Endothelial cell of umbilical vein (primary cell): Measurements from ENCODE around the gene GPR50. TPM values are rescaled to one million over a fixed set of nuclear protein-coding genes. Genes with fewer than 3 reads are reported as not detected.

Source experiments
- BruUV-seq: library from RNA; stranded (reverse); fragments of 400-500 nt; replicated peaks from 2 replicates; lab custom pipeline; 2021; lab: Mats Ljungman, UMichigan
- CTCF ChIA-PET: fragments of 300-600, 350-600 bp; sonication (Branson Sonifier 250); formaldehyde crosslinking; loops from one replicate; lab custom pipeline; 2021; ENCODE audit warnings: antibody characterized with exemption, inconsistent platforms; lab: Charles Lee
- POLR2A ChIA-PET: fragments of 300-600, 350-600 bp; sonication (Branson Sonifier 250); formaldehyde crosslinking; loops from one replicate; lab custom pipeline; 2021; ENCODE audit warnings: antibody characterized with exemption, inconsistent platforms; lab: Charles Lee
- DNase-seq: peaks from one replicate; pipeline ENCODE4 v3.0.0-alpha.2; 2011; ENCODE audit warnings: low read depth, low spot score
- FAIRE-seq: peaks from 2 replicates; lab custom pipeline; 2011; peaks lifted over from hg19 to GRCh38; lab: Jason Lieb, UNC
- H2AFZ ChIP-seq: 2 replicates; pipeline ENCODE4 v1.6.0; 2012; ENCODE audit warnings: low read depth, low read length, control low read depth, inconsistent platforms
- H3K27ac ChIP-seq: 2 replicates; pipeline ENCODE4 v1.5.1; 2011; ENCODE audit warnings: low read depth, mild to moderate bottlenecking, control low read depth, low read length, moderate library complexity; ENCODE audit not compliant: insufficient read depth
- H3K27me3 ChIP-seq, 2 experiments: 2 replicates each; pipeline versions ENCODE4 v1.6.0 to v1.6.1; 2011; ENCODE audit warnings: low read length in 2 of 2, mixed read lengths in 1 of 2; ENCODE audit not compliant: control insufficient read depth in 2 of 2, insufficient read depth in 2 of 2
- H3K36me3 ChIP-seq, 2 experiments: 2 replicates in 1 of 2; 3 replicates in 1 of 2; pipeline ENCODE4 v1.5.1; 2011; ENCODE audit warnings: low read length in 2 of 2, mild to moderate bottlenecking in 1 of 2, moderate library complexity in 1 of 2; ENCODE audit not compliant: control insufficient read depth in 2 of 2, insufficient read depth in 2 of 2; ENCODE audit errors: extremely low read depth in 1 of 2
- H3K4me1 ChIP-seq: 3 replicates; pipeline ENCODE4 v1.5.1; 2011; ENCODE audit warnings: mild to moderate bottlenecking, low read length; ENCODE audit not compliant: control insufficient read depth, insufficient read depth; ENCODE audit errors: extremely low read depth
- H3K4me2 ChIP-seq: 2 replicates; pipeline ENCODE4 v1.6.1; 2011; ENCODE audit warnings: low read length, control low read depth, mixed read lengths; ENCODE audit not compliant: insufficient read depth
- H3K4me3 ChIP-seq, 3 experiments: fragments of 200-600 bp in 1 of 3; sonication (generic), shearing (Covaris generic) in 1 of 3; replicated peaks in 1 of 3; 2 replicates each; pipeline ENCODE4 v1.5.1; 2011 to 2016; ENCODE audit warnings: control low read depth in 3 of 3, low read length in 3 of 3, mild to moderate bottlenecking in 2 of 3, inconsistent platforms in 1 of 3, low read depth in 1 of 3, moderate library complexity in 1 of 3; ENCODE audit not compliant: insufficient read depth in 1 of 3
- H3K79me2 ChIP-seq: 2 replicates; pipeline ENCODE4 v1.6.0; 2012; ENCODE audit warnings: low read length, inconsistent platforms; ENCODE audit not compliant: control insufficient read depth, insufficient read depth
- H3K9ac ChIP-seq: replicated peaks from 2 replicates; pipeline ENCODE3; 2011; ENCODE audit warnings: low read length, control low read depth; ENCODE audit not compliant: insufficient read depth; ENCODE audit errors: extremely low read depth
- H3K9me1 ChIP-seq: replicated peaks from 3 replicates; pipeline ENCODE4 v1.6.0; 2011; ENCODE audit warnings: mild to moderate bottlenecking, low read length; ENCODE audit not compliant: control insufficient read depth, insufficient read depth; ENCODE audit errors: extremely low read depth
- H3K9me3 ChIP-seq: replicated peaks from 2 replicates; pipeline ENCODE4 v1.5.1; 2012; ENCODE audit warnings: low read length, inconsistent platforms; ENCODE audit not compliant: control insufficient read depth, insufficient read depth
- H4K20me1 ChIP-seq: replicated peaks from 2 replicates; pipeline ENCODE3; 2011; ENCODE audit warnings: mild to moderate bottlenecking, low read length; ENCODE audit not compliant: control insufficient read depth, insufficient read depth; ENCODE audit errors: extremely low read depth
- CTCF ChIP-seq, 2 donors: IDR thresholded peaks; 1 replicate in 1 of 2; 2 replicates in 1 of 2; pipeline ENCODE4 v1.5.1; 2011; ENCODE audit warnings: low read length in 2 of 2, mild to moderate bottlenecking in 2 of 2, moderate library complexity in 2 of 2, control low read depth in 1 of 2, inconsistent platforms in 1 of 2, low read depth in 1 of 2; ENCODE audit not compliant: insufficient read depth in 1 of 2; ENCODE audit errors: extremely low read depth in 1 of 2
- EZH2 ChIP-seq: IDR thresholded peaks from 2 replicates; pipeline ENCODE4 v1.6.1; 2012; ENCODE audit warnings: borderline replicate concordance, low read depth, mild to moderate bottlenecking, moderate library complexity, low read length, inconsistent platforms; ENCODE audit not compliant: severe bottlenecking
- FOS ChIP-seq: IDR thresholded peaks from 2 replicates; pipeline ENCODE4 v1.6.1; 2011; ENCODE audit warnings: mild to moderate bottlenecking, low read length, moderate library complexity, borderline replicate concordance; ENCODE audit not compliant: insufficient read depth
- GATA2 ChIP-seq: IDR thresholded peaks from 2 replicates; pipeline ENCODE4 v1.7.0; 2011; ENCODE audit warnings: low read depth, mild to moderate bottlenecking, moderate library complexity, mixed read lengths, low read length; ENCODE audit not compliant: insufficient read length, insufficient read depth
- JUN ChIP-seq: IDR thresholded peaks from 2 replicates; pipeline ENCODE4 v1.6.1; 2011; ENCODE audit warnings: borderline replicate concordance, low read depth; ENCODE audit not compliant: insufficient read length, insufficient read depth
- MYC ChIP-seq: IDR thresholded peaks from one replicate; pipeline ENCODE4 v1.6.1; 2011; ENCODE audit warnings: mild to moderate bottlenecking, low read depth, low read length
- POLR2A ChIP-seq: IDR thresholded peaks from 2 replicates; pipeline ENCODE4 v1.6.1; 2012; ENCODE audit warnings: low read depth, mild to moderate bottlenecking, control low read depth, low read length
- POLR2AphosphoS5 ChIP-seq: IDR thresholded peaks from 2 replicates; pipeline ENCODE4 v1.6.1; 2012; ENCODE audit warnings: low read depth, mild to moderate bottlenecking, control low read depth, low read length, moderate library complexity; ENCODE audit not compliant: insufficient read depth
- dilution Hi-C: fragments of 300-500 bp; cut with MboI; formaldehyde crosslinking; loops from one replicate; pipeline ENCODE4 v1.15.0; 2019; ENCODE audit warnings: low sequenced_read_pairs; ENCODE audit not compliant: extremely low pct_ligation_motif_present
- intact Hi-C: fragments of 100-400 bp; cut with micrococcal nuclease; formaldehyde crosslinking; loops from one replicate; pipeline ENCODE4 v1.10.0; 2022
- polyA plus RNA-seq, 4 experiments: library from polyadenylated mRNA; depleted of rRNA in 3 of 4; stranded (reverse) in 3 of 4; unstranded in 1 of 4; fragments of >200 nt; gene quantifications; 2 replicates each; pipeline versions ENCODE4 v1.2.1 to v1.2.3, GENCODE V29; 2011 to 2012; ENCODE audit warnings: missing spikeins in 1 of 4
- total RNA-seq: library from RNA; stranded (reverse); gene quantifications from 2 replicates; pipeline ENCODE4 v1.2.3, GENCODE V29; 2021
- TF ChIP-seq, protein P1 (sequence below): IDR thresholded peaks from 2 replicates; pipeline ENCODE4 v1.6.1; 2011; ENCODE audit not compliant: insufficient read depth, insufficient read length

Gene GPR50
- total and polyA plus RNA-seq, 2 donors (not counting 3 experiments of a cell fraction or from before 2014, with no cell fraction given), result not detected

DNA sequence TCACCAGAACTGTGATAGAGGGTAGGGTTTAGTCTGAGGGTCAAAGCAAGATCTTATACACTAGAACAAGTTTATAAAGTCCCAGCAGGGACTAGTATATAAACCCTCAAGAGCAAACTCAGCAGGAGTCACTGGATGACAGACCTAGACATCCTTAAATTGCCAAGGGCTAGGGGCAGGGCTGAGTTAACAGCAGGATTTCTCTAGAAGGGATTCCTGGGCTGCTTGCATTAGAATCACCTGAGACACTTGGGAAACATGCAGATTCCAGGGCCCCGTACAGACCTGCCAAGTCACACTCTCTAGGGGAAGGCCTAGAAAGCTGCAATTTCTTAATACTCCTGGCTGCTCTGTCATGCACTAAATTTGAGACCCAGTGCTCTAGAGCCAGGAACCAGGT, 6.6 kb upstream of the GPR50 start:
- no TSS peak for BruUV-seq
- H3K9me3 ChIP-seq, result no peaks in the 10 kb centered on the region
- CTCF ChIA-PET, result no interaction called here
- TF ChIP-seq GATA2 (no peak), FOS (no peak), JUN (no peak), MYC (no peak), POLR2A (no peak), POLR2AphosphoS5 (no peak), CTCF (IDR thresholded peaks at IDR 0.05; ENCODE audit: extremely low read depth in 1 of 2, insufficient read depth in 1 of 2, low read depth in 1 of 2, low read length in 2 of 2) (no peak), EZH2 (no peak)
- TF ChIP-seq, protein P1, sequence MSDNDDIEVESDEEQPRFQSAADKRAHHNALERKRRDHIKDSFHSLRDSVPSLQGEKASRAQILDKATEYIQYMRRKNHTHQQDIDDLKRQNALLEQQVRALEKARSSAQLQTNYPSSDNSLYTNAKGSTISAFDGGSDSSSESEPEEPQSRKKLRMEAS, result no peak
- H4K20me1 ChIP-seq, result no peaks in the 10 kb centered on the region
- DNase-seq (no peak), FAIRE-seq (no peak)
- POLR2A ChIA-PET, result no interaction called here
- H3K79me2 ChIP-seq, result no peaks in the 10 kb centered on the region
- H3K9ac ChIP-seq, result no peak overlapping the region
- H3K9me1 ChIP-seq, result no peaks in the 10 kb centered on the region
- H3K27me3 ChIP-seq, result peaks cover 0 to 4% of the 10 kb centered on the region in 2 experiments
- no peak overlapping the region for H3K27ac ChIP-seq
- dilution Hi-C loops (no loop called here), intact Hi-C loops (no loop called here)
- no peak overlapping the region for H3K4me2 ChIP-seq
- no peak overlapping the region for H2AFZ ChIP-seq
- H3K36me3 ChIP-seq, result no peaks in the 10 kb centered on the region
- H3K4me1 ChIP-seq, result no peaks in the 10 kb centered on the region
- H3K4me3 ChIP-seq, result no peak overlapping the region
